SJCRH30 (cell line): ENCODE data around the gene FLCN. TPM values are rescaled to one million over a fixed set of nuclear protein-coding genes. Genes with fewer than 3 reads are reported as not detected.

Experiments used
- DNase-seq, 2 experiments: peaks; one replicate each; pipeline ENCODE4 v3.0.0-alpha.2; 2015 to 2020
- H3K27ac ChIP-seq: fragments of 250-450 bp; sonication (Bioruptor Pico); 2 replicates; pipeline ENCODE4 v1.5.1; 2020; ENCODE audit warnings: mild to moderate bottlenecking, moderate library complexity
- H3K27me3 ChIP-seq: fragments of 250-450 bp; sonication (Bioruptor Pico); 2 replicates; pipeline ENCODE4 v1.5.1; 2020; ENCODE audit warnings: mild to moderate bottlenecking, moderate library complexity
- H3K36me3 ChIP-seq: fragments of 250-450 bp; sonication (Bioruptor Pico); 2 replicates; pipeline ENCODE4 v1.5.1; 2020; ENCODE audit warnings: mild to moderate bottlenecking, moderate library complexity
- H3K4me1 ChIP-seq: fragments of 250-450 bp; sonication (Bioruptor Pico); 2 replicates; pipeline ENCODE4 v1.5.1; 2020; ENCODE audit warnings: mild to moderate bottlenecking, moderate library complexity
- H3K4me3 ChIP-seq: fragments of 250-450 bp; sonication (Bioruptor Pico); 2 replicates; pipeline ENCODE4 v1.5.1; 2020; ENCODE audit warnings: mild to moderate bottlenecking, moderate library complexity
- H3K9me3 ChIP-seq: fragments of 250-450 bp; sonication (Bioruptor Pico); replicated peaks from 2 replicates; pipeline ENCODE4 v1.5.1; 2020; ENCODE audit warnings: mild to moderate bottlenecking, moderate library complexity
- total RNA-seq: library from RNA; depleted of rRNA; stranded (reverse); fragments of >200 nt; shearing (Covaris generic); gene quantifications from 2 replicates; pipeline ENCODE4 v1.2.3, GENCODE V29; 2014; rRNA removed

FLCN gene
- total RNA-seq, 1 experiment from 2014 or later: 121 TPM

DNA sequence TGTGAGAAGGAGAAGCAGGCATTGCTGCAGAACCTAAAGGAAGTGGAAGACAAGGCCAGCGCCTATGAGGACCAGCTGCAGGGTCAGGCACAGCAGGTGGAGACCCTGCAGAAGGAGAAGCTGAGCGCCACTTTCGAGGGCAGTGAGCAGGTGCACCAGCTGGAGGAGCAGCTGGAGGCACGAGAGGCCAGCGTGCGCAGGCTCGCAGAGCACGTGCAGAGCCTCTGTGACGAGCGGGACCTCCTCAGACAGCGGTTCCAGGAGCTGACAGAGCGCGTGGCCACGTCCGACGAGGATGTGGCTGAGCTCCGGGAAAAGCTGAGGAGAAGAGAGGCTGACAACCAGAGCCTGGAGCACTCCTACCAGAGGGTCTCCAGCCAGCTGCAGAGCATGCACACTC, 72.3 kb downstream of the FLCN start:
- H3K9me3 ChIP-seq: no peaks in the 10 kb centered on the region
- H3K27ac ChIP-seq: no peak overlapping the region
- no peak for DNase-seq
- peaks cover 88% of the 10 kb centered on the region for H3K36me3 ChIP-seq
- no peaks in the 10 kb centered on the region for H3K4me1 ChIP-seq
- H3K4me3 ChIP-seq: no peak overlapping the region
- H3K27me3 ChIP-seq: no peaks in the 10 kb centered on the region

DNA sequence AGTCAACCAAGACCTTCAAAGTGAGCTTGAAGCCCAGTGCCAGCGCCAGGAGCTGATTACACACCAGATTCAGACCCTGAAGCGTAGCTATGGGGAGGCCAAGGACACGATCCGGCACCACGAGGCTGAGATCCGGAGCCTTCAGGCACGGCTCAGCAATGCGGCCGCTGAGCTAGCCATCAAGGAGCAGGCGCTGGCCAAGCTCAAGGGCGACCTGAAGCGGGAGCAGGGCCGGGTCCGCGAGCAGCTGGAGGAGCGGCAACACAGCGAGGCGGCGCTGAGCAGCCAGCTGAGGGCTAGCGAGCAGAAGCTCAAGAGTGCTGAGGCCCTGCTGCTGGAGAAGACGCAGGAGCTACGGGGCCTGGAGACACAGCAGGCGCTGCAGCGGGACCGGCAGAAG, 72.8 kb downstream of the FLCN start:
- Histone ChIP-seq H3K27ac (no peak overlapping the region), H3K9me3 (no peaks in the 10 kb centered on the region), H3K36me3 (peaks cover 92% of the 10 kb centered on the region), H3K4me1 (no peaks in the 10 kb centered on the region), H3K27me3 (no peaks in the 10 kb centered on the region), H3K4me3 (no peak overlapping the region)
- DNase-seq: no peak

Other genes with a start within 250 kb of the FLCN start
- 312 and 334 TPM in 2 replicates for gene MPRIP, start 194.7 kb downstream of the FLCN start, total RNA-seq
- 26.0 and 26.2 TPM in 2 replicates for gene PLD6, start 30.8 kb downstream of the FLCN start, total RNA-seq
- gene COPS3, start 44.1 kb upstream of the FLCN start, total RNA-seq: 395 TPM in 2 replicates
- 4.2 and 4.4 TPM in 2 replicates for gene NT5M, start 66.2 kb upstream of the FLCN start, total RNA-seq
- 84.4 and 88.9 TPM in 2 replicates for gene MED9, start 239.8 kb upstream of the FLCN start, total RNA-seq